OCI-LY3 (cell line): ENCODE measurements around the gene TRAPPC4.

Experiments
- EZH2phosphoT487 ChIP-seq: fragments of 200-600 bp; shearing (Covaris generic); IDR thresholded peaks from 2 replicates; pipeline ENCODE4 v1.6.1; 2018; ENCODE audit warnings: antibody characterized with exemption, mixed run types, low read depth
- TF ChIP-seq, protein P1 (sequence below): fragments of 200-600, 300-600 bp; sonication (generic); IDR thresholded peaks from 2 replicates; pipeline ENCODE4 v1.5.1; 2014; ENCODE audit warnings: antibody characterized with exemption, low read length, low read depth

DNA sequence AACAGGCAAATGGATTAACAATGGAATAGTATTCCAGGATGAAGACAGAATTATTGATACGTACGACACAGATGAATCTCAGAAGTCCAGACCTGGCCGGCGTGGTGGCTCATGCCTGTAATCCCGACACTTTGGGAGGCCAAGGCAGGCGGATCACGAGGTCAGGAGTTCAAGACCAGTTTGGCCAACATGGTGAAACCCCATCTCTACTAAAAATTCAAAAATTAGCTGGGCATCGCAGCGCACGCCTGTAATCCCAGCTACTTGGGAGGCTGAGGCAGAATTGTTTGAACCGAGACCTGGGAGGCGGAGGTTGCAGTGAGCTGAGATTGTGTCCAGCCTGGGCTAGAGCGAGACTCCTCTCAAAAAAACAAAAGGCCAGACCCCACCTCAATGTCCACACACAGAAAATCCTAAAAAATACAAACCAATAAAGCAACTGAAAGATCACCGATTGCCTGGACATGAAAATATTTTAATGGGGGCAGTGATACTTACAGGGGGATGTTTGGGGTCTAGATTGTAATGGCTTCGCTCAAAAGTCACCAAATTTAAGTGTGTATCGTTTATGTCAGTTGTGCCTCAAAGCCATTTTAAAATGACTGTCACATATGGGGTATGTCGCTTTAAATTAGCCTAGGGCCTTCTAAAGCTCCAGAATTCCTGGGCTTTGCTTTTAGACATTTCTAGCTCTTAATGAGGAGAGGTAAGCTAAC lies 4.2 kb upstream of the TRAPPC4 start:
- TF ChIP-seq, protein P1, sequence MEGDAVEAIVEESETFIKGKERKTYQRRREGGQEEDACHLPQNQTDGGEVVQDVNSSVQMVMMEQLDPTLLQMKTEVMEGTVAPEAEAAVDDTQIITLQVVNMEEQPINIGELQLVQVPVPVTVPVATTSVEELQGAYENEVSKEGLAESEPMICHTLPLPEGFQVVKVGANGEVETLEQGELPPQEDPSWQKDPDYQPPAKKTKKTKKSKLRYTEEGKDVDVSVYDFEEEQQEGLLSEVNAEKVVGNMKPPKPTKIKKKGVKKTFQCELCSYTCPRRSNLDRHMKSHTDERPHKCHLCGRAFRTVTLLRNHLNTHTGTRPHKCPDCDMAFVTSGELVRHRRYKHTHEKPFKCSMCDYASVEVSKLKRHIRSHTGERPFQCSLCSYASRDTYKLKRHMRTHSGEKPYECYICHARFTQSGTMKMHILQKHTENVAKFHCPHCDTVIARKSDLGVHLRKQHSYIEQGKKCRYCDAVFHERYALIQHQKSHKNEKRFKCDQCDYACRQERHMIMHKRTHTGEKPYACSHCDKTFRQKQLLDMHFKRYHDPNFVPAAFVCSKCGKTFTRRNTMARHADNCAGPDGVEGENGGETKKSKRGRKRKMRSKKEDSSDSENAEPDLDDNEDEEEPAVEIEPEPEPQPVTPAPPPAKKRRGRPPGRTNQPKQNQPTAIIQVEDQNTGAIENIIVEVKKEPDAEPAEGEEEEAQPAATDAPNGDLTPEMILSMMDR: no peak
- no peak for TF ChIP-seq EZH2phosphoT487
